ENCODE measurements around the gene FAM83B. TPM values are rescaled to one million over a fixed set of nuclear protein-coding genes. Genes with fewer than 3 reads are reported as not detected.
"Not testable (repeated sequence)": the region's sequence is repeated elsewhere in the genome, so short reads cannot be mapped to it uniquely, and the experiment has no call there.

The FAM83B gene
- total RNA-seq, 1 donor from 2014 or later = 13.5 TPM

DNA sequence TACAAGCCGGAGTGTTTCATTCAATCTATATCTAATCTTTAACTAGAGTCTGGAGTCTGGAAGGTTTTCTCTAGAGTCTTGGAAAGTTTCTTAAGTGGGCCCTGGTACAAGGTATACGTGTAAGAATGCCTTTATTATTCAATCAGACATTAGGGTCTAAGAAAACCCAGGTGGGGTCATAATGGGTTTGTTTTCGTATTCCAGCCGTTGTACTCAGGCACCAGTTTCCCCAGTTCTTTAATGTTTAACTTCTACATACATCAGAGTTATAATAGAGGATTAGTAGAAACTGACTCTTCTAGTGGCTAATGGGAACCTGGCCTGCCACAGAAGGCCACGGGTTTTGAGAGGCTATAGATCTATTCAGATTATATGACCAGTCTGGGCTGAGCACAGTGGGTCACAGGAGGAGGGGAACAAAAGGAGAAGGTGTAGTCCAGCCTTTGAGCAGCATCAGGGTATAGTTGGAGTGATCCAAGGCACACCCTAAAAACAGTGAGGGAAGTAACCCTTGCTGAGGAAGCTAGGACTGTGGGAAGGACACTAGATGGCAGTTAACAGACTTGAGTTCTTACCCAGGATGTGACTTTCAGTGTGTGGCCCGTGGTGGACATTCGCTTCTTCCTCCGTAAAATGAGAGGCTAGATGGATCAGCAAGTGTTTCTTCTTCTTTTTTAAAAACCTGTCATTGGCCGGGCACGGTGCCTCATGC is 15.5 kb downstream of the FAM83B start:
- DNase-seq (ENCODE audit: low read depth) = peak; percentile 61

GRCh38 chr6:54864272-54864671 is 17.7 kb downstream of the FAM83B start:
- no peak for DNase-seq (ENCODE audit: low read depth)

GRCh38 chr6:54865091-54865631 is 18.6 kb downstream of the FAM83B start:
- no peak for DNase-seq (ENCODE audit: low read depth)

- no peak for DNase-seq (ENCODE audit: low read depth)
Measured at GRCh38 chr6:54868556-54868955, 22.0 kb downstream of the FAM83B start.

DNA sequence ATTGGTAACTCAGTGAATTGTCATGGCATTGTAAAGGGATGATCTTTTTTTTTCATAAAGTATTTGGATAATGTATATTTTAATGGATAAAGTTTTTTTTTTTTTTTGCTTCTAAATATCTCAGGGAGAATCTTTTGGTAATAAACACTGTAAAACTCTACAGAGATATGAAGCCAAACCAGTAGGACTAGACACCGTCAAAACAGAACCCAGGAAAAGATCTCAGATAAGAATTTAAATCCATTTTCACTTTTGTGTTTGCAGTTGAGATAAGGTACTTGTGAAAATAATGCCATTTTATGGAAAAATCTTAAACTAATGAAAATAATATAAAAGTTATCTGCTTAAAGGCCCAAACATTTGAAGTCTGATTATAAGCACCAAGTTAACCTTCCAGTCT is 27.0 kb downstream of the FAM83B start:
- DNase-seq (ENCODE audit: low read depth) = no peak

DNA sequence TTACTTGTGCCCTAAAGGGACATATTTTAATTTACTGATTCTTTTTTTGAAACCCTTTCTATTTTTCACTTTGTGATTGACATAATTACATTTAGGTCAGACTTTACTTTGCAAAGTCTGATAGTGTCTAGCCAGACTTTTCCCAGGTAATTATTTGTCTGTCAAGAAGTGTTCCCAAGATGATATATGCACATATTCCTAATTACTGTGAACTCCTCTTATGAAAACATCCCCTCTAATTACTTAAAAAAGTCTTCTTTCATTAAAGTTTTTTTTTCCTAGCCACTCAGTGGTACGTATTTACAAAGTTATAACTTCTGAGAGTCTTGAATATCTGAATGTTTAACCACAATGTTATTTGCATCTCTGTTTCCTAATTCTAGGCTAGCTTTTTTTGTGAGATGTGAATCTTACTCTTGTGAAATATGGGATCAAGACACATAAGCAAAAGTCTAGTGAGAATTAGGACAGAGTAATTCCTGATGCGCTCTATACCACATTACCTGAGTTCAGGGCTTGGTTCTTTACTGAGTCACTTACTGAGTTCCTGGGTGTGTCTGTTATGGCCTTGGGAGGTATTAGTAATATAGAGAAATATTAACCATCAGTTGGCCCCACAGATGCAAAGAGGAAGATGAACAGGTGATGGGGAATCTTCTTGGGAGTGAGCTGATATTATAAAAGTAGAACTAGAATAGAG is 27.9 kb downstream of the FAM83B start:
- peak; percentile 73 for DNase-seq (ENCODE audit: low read depth)

- DNase-seq (ENCODE audit: low read depth) = no peak
Measured at GRCh38 chr6:54875539-54875938, 29.0 kb downstream of the FAM83B start.

GRCh38 chr6:54876365-54876764 is 29.8 kb downstream of the FAM83B start:
- DNase-seq (ENCODE audit: low read depth) = no peak

DNA sequence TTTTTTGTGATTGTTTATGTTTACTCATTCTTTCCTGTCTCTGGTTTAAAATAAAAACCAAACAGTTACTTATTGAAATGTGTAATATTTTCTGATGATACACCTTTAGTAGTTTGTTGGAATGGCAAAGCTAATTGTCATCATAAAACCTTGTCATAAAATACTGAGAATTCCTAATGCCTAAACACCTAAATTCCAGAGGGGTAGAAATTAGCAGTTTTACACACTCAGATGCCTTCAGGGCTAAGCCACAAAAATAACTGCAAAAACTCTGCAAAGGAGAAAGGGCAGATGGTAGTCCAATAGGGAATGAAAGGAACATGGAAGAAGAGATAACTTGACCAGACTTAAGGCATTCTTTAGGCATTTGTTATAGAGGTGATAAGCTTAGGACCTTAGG is 30.3 kb downstream of the FAM83B start:
- peak; percentile 67 for DNase-seq (ENCODE audit: low read depth)

- peak; percentile 82 for DNase-seq (ENCODE audit: low read depth)
Measured at GRCh38 chr6:54877713-54878317, 31.2 kb downstream of the FAM83B start.

DNA sequence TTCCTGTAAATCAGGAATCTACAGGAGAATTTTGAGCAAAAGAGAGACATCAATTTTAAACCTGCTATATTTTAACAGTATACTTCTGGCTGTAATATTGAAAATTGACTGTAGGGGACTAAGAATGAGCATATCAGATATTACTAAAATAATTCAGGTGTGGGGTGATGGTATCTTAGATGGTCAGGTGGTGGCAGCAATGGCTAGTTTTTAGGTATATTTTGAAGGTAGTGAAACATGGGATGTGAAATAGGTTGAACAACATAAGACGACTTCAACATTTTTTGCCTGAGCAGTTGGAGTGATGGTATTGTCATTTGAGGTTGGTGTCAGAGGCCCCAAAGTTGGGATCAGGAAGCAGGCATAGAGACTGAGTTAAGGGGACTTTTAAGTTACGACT is 32.1 kb downstream of the FAM83B start:
- no peak for DNase-seq (ENCODE audit: low read depth)

DNA sequence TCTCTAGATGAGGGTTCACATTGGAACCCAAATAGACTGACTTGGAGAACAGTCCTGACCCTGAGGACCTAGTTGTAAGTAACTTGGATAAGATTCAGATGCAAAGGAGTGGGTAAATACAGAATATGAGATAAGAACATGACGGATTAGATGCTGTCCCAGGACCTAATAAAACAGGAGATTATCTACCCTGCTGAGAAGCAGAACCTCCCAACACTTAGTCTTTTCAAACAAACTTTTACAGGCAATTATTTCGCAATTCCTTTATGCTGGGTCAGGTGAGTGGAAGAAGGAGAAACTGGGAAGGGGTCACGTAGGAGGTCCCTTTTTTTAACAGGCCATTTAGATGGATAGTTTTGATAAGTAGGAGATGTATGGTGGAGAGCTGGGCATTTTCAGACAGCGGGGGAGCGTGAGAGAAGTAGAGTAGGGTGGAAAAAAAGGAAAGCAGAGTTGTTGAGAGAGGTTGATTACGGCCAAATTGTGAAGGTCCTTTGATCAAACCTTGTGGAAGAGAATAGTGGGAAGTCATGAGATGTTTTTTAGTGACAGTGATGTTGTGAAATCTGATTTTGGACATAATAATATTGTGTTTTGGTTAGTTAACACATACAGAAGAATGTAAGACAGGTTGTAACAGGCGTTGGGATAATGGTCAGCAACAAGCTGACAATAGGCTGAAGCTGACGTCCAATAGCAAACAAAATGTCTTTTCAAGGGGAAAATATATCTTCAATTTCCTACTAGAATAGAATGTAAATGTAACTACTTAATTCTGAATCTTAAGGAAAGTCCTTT is 32.8 kb downstream of the FAM83B start:
- no peak for DNase-seq (ENCODE audit: low read depth)

- no peak for DNase-seq (ENCODE audit: low read depth)
Measured at GRCh38 chr6:54881067-54881730, 34.6 kb downstream of the FAM83B start.

DNA sequence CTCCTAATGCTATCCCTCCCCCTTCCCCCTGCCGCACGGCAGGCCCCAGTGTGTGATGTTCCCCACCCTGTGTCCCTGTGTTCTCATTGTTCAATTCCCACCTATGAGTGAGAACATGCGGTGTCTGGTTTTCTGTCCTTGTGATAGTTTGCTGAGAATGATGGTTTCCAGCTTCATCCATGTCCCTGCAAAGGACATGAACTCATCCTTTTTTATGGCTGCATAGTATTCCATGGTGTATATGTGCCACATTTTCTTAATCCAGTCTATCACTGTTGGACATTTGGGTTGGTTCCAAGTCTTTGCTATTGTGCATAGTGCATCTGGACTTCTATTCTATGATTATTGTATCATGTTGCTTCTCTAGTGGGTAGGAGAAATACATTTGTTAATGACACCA is 35.3 kb downstream of the FAM83B start:
- not testable (repeated sequence) for DNase-seq (ENCODE audit: low read depth)

- DNase-seq (ENCODE audit: low read depth) = no peak
Measured at GRCh38 chr6:54886932-54887584, 40.5 kb downstream of the FAM83B start.

DNA sequence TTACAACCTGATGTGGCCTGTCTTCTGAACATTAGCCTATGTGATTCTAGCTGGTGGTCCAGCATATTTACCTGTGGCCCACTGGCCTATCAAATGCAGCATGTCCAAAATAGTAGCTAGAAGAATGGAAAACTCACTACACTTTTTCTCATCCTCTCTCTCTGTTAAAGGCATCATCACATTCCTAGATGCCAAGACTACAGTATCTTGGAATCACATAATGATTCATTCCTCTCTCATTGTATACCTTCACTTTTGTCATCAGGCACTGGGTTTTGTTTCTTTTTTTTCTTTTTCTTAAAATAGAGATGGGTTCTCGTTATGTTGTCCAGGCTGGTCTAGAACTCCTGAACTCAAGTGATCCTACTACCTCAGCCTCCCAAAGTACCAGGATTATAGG is 45.0 kb downstream of the FAM83B start:
- DNase-seq (ENCODE audit: low read depth) = no peak

DNA sequence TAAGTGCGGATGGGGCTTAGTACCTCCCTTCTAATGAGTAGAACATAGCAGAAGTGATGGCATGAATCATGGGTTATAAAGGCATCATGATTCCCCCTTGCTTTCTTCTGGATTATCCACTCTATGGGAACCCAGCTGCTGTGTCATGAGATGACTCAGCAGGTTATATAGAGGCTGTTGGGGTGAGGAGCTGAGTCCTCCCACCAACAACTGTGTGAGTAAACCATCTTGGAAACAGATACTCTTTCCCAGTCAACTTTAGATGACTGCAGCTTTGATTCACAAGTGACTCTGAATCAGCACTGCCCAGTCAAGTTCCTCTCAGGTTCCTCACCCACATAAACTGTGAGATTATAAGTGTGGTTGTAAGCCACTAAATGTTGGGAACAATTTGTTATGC is 46.3 kb downstream of the FAM83B start:
- peak; percentile 92 for DNase-seq (ENCODE audit: low read depth)

GRCh38 chr6:54893818-54894217 is 47.2 kb downstream of the FAM83B start:
- no peak for DNase-seq (ENCODE audit: low read depth)

DNA sequence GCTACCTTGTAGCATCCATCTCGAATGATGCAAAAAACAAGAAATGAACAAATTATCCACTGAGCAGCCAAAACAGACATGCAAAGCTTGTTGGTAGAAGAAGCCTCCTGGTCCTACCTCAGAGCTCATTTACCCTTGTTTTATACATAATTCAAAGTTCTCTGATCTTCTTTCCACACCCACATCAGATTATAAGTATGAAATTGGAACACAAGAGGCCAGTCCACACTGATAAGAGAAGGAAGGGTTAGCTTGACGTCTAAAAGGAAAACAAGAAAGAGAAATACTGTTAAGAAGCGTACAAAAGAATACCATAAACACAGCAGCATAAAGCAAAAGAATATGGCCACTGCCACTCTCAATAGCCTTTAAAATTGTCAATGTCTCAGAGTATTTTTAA is 49.7 kb downstream of the FAM83B start:
- no peak for DNase-seq (ENCODE audit: low read depth)

DNA sequence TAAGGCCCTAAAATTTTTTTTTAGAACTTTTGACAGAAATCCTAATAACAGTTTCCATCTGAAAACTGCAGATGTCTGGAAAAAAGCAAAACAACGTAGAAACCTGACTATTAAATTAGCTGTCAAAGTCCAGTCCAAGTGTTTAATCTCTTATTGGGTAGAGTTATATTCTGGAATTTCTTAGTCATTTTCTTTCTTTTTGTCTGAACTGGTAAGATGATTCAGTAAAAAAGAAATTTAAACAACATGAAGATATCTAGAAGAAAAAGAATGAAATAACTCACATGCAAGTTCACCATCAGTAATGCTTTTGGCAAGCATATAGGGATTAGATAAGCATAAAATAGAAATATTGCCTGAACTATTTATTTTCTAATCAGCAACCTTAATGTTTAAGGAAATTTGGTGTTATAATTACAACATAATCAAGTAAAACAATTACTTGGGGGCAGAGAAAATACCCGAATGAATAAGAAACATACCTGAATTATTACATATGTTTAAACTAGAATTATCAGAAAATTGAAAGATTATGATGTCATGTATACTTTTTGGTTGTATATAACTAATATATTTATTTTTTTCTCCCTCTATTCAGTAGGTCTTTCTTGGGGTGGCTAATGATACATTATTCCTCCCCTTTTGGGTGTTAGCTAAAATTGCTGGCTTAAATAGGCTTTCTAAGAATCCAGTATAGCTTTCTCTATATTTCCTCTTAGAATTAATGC is 51.1 kb downstream of the FAM83B start:
- DNase-seq (ENCODE audit: low read depth) = no peak
